Ramos (cell line): Measurements from ENCODE around the gene WASF1.

Source experiments
- in situ Hi-C: fragments of 300-500 bp; cut with MboI; formaldehyde crosslinking; loops from one replicate; pipeline ENCODE4 v1.14.3; 2022; ENCODE audit warnings: low sequenced_read_pairs; ENCODE audit not compliant: unreplicated experiment

Gene WASF1

DNA sequence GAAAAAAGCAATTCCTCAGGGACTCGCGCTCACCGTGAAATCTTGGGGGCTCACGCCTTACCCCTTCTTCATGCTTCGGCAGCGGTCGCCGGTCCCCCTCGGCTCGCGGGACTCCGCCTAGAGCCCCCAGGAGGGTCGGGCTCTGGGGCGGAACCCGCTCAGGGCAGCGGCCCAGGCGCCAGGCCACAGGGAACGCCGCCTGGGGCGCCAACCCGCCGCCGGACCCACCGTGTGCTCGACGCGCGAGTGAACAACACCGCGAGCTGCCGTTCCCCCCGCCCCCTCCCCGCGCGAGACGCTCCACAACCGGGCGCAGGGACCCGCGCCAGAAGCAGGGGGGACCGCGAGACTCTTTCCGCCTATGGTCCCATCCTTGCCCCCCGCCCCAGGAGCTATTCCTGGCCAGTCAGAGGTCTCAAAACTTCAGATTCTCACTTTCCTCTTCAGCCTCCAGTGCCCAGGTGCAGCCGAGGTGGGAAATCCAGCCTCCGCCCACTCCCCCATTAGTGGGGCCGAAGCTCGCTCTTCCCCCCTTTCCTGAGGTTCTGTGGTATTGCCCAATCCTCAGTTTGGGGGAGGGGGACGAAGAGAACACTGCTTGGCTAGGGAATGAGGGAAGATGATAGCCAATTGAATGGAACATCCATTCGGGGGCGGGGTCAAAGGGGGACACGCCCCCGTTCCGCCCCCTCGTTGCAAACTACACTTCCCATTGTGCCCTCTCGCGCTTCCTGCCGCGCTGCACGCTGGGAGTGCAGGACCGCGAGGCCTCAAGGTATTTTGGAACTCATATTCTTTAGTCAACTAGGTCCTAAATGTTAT, at the start of gene WASF1:
Gene WASF1 (minus strand): TSS at position 265 of the 822 bp plus-strand sequence. CDS start 52,069 bp downstream, outside the sequence.
- in situ Hi-C loops = no loop called here

DNA sequence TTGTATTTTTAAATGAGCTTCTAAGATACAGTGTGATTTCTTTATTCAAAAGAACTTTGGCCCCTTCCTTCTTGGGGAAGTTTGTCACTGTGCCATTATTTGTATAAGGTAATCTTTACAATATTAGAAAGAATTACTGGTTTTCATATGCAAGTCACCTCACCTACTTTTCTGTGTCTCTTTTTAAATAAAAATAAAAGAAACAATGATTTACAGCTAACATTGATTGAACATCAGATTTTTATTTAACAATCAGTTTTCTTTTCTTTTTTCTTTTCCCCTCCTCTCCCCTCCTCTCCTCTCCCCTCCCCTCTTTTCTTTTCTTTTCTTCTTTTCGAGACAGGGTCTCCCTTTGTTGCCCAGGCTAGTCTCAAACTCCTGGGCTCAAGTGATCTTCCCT, 46.8 kb upstream of the WASF1 start:
- in situ Hi-C loops = no loop called here

DNA sequence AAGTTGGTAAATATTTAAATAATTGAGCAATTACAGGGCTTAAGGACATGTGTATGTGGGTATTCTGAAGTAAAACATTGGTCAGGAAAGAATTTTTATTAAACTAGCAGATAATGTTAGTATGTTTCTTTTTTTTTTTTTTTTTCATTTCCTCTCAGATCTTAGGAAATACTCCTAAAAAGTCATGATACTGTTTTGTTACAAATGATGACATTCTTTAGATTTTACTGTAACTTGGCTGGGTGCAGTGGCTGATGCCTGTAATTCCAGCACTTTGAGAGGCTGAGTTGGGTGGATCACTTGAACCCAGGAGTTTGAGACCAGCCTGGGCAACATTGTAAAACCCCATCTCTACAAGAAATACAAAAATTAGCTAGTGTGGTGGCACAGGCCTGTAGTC, 42.3 kb upstream of the WASF1 start:
- in situ Hi-C loops = no loop called here

DNA sequence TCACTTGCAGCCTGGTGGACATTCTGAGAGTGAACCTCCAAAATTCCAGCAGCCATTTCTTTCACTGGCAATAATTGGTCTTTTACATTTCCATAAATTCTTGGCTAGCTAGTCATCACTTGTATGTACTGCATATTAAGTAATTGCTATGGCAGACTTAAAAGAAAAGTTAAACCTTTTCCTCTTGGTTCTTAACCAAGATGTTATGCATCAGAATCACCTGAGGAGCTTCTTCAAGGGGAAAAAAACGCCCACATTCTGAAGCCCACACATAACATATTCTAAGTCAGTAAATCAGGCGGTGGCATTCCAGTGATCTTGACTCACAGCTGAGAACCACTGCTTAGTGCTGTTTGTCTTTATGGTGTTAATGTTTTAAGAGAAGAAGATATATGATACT, 37.8 kb upstream of the WASF1 start:
- in situ Hi-C loops = no loop called here

GRCh38 chr6:110216140-110216539, 36.7 kb upstream of the WASF1 start:
- in situ Hi-C loops = no loop called here

DNA sequence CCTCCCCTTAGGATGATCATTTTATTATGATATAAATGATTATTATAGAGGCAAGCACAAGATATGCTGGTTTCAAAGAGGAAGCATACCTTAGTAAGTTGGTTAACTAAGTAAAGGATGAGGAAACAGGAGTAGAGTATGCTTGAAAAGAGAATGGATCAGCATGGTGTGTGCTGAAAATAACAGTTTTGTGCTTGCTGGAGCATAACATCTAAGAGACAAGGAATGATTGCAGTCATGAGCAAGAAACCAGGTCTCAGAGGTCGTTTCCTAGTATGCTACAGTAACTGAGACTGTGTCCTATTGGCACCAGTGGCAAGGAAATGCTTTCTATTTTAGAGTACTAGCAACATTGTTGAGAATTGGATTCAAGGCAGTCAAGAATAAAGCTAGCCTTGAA, 34.9 kb upstream of the WASF1 start:
- in situ Hi-C loops = no loop called here

DNA sequence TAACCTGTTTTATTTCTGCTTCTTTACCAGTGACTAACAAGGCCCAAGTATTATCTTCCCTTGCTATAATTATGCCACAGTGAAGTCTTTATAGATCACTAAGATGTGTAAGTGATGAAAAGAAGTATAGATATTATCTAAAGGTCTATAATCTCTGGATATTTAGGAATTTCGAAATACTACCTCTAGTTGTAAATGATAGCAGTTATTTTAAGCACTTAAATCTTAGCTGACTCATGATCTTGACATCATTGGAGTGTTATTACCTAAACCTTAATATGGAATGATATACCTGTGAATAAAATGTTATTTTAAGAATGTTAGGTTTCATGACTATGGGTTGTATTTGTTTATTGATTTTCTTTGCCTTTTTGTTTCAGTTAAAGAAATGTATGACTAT, 32.3 kb upstream of the WASF1 start:
- in situ Hi-C loops = no loop called here

DNA sequence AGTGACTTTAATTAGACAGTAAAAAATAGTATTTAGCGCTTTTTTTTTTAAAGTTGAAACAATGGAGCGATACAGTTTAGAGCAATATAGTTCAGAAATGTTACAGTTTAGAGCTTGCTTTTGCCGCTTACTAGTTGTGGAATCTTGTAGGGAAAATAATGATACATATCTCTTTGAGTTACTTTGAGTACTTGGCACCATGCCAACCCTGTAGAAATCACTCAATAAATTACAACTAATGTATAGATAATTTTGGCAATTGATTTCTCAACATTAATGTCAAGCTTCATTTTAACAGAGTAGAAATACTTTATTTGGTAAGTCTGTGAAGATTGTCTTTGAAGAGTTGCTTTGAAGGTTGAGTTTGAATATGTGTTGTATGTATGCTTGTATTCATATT, 28.2 kb upstream of the WASF1 start:
- in situ Hi-C loops = no loop called here

GRCh38 chr6:110201151-110201884, 21.8 kb upstream of the WASF1 start:
- in situ Hi-C loops = no loop called here

DNA sequence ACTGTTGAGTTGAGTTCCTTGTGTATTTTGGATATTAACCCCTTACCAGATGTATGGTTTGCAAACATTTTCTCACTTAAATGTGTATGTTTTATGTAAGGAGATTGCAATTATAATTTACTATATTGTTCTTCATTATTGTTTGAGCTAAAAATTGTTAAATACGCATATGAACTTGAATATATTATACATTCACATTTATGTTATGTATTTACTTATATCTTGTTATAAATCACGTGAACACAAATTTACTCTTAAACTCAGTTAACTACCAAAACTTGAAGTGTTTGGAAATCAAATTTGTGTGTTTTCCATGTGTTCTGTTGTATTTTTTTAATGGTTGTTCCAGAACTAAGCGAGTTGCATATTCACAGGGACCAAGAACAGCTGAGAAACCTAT, 19.1 kb upstream of the WASF1 start:
- in situ Hi-C loops = no loop called here

DNA sequence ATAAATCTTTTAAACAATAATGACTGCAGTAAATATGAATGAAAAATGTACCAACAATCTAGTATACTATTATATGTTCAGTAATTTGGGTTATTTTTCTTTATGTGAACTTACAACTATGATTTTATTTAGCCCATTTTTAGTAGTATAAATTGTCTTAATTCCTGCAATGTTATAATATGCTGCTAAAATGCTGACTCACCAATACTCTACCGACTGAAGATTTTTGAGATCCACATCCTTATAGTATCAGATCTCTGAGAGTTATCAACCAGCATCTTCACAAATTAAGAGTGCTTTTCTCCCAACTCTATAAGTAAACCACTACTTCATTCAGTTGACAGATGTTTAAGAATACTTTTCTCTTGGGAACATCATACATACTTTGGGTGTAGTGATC, 17.4 kb upstream of the WASF1 start:
- in situ Hi-C loops = no loop called here

DNA sequence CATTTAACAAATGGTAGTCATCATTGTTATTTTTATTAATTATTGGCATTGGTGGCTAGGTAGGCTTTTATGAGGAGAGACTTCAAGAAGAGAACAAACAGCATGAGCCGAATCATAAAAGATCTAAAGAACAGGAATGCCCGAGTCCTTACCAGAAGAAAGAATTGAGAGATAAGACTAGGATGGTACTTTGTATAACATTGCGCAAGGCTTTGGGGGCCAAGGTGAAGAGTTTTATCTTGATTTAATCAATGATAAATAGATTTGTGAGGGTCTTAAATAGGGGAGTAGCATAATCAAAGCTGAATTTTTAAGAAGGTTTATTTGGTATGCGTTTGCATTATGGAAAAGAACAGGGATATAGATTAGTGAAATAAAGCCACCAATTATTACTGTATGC, 16.2 kb upstream of the WASF1 start:
- in situ Hi-C loops = no loop called here

DNA sequence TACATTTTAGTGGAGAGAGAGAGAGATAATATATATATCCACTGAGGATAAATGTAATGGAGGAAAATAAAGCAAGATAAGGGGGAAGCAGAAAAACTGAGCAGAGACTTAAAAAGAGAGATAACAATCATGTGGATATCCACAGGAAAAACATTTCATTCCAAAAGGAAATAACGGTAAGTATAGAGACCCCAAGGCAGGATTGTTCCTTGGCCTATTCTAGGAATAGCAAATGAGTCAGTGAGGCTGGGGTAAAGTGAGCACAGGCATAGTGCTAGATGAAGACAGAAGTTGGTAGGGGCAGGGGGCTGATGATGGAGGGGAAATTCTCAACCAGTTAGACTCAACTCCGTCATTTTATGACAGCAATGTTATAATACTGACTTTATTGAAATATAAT, 12.0 kb upstream of the WASF1 start:
- in situ Hi-C loops = no loop called here

DNA sequence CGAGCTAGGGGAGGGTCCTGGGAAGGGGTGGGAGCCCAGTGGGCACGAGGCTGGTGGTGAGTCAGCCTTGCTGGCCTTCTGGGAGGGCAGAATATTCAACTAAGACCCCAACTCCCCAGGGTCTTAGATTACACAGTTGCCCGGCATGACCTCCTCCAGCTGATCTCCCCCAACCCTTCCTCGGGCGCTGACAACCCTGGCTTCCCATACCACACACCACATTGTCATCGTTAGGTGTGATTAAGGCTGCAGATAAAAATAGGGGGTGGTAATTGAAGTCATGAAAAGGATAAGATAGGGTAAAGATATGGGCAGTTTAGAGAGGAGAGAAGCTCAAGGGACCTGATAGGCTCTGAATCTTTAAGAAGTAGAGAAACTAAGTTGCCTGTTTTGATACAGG, 11.3 kb upstream of the WASF1 start:
- in situ Hi-C loops = no loop called here

- in situ Hi-C loops = no loop called here
These were observed 9.3 kb upstream of the WASF1 start for GRCh38 chr6:110188791-110189190.

- in situ Hi-C loops = no loop called here
These were observed 6.4 kb upstream of the WASF1 start for GRCh38 chr6:110185879-110186278.

DNA sequence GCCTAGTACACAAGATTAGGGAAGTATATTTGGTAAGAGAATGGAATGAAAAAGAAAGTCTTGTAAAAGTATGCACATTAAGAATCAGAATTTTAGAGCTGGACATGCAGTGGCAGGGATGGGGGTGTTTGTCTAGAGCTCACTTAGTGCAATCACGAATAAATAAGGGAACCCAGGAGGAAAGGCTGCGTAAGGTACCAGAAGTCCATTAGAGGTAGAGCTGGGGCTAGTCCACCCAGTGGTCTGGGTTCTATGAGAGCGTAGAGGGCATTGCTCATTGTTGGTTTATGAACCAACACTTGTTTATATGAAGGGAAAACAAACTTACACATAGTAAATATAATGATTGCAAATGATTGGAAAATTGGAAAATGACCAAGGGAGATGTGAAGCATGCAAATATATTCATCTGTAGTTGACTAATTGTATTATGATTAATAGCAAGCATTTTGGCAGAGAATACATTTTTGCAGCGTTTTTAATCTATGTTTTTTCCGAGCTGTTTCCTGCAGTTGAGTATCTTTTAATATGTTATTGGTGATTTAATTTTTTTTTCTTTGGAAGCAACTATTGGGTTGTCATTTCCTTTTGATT, 3.9 kb upstream of the WASF1 start:
- in situ Hi-C loops = no loop called here

- in situ Hi-C loops = no loop called here
These were observed 1.9 kb upstream of the WASF1 start for GRCh38 chr6:110181131-110182030.

- in situ Hi-C loops = no loop called here
These were observed 948 bp upstream of the WASF1 start, which contains the start of gene CDC40 for GRCh38 chr6:110180228-110181008. CDC40 (plus strand) TSS chr6:110180427; CDS start chr6:110180445, 18 bp downstream.
